KMS-11 (cell line): Measurements from ENCODE around the gene TTYH2.

Source experiments
- H2AFZ ChIP-seq: fragments of 200-600 bp; sonication (generic); 2 replicates; pipeline ENCODE4 v1.6.1; 2016; ENCODE audit warnings: antibody characterized with exemption, mixed run types, low read depth
- H3K27ac ChIP-seq: fragments of 200-600 bp; sonication (generic); 2 replicates; pipeline ENCODE4 v1.6.1; 2016; ENCODE audit warnings: mild to moderate bottlenecking, mixed run types
- H3K27me3 ChIP-seq: fragments of 200-600 bp; sonication (generic); 2 replicates; pipeline ENCODE4 v1.6.1; 2017; ENCODE audit warnings: mild to moderate bottlenecking, low read depth, mixed run types, moderate library complexity; ENCODE audit not compliant: insufficient read depth
- H3K36me3 ChIP-seq: fragments of 200-600 bp; sonication (generic); 2 replicates; pipeline ENCODE4 v1.6.1; 2017; ENCODE audit warnings: mild to moderate bottlenecking, mixed run types; ENCODE audit not compliant: insufficient read depth
- H3K4me1 ChIP-seq: fragments of 200-600 bp; sonication (generic); 2 replicates; pipeline ENCODE4 v1.6.1; 2016; ENCODE audit warnings: mild to moderate bottlenecking, low read depth, mixed run types; ENCODE audit not compliant: poor library complexity, severe bottlenecking
- H3K4me2 ChIP-seq: fragments of 200-600 bp; sonication (generic); 2 replicates; pipeline ENCODE4 v1.7.0; 2016; ENCODE audit warnings: mild to moderate bottlenecking, mixed run types
- H3K4me3 ChIP-seq: fragments of 200-600 bp; sonication (generic); IDR thresholded peaks from 2 replicates; pipeline ENCODE4 v1.6.1; 2017; ENCODE audit warnings: low read depth, low read length, mixed read lengths; ENCODE audit not compliant: insufficient read depth
- H3K79me2 ChIP-seq: fragments of 200-600 bp; sonication (generic); 2 replicates; pipeline ENCODE4 v1.6.1; 2016; ENCODE audit warnings: low read depth, mixed run types; ENCODE audit not compliant: insufficient read depth
- H3K9ac ChIP-seq: fragments of 200-600 bp; sonication (generic); 2 replicates; pipeline ENCODE4 v1.6.1; 2016; ENCODE audit warnings: mild to moderate bottlenecking, mixed run types
- H4K20me1 ChIP-seq: fragments of 200-600 bp; sonication (generic); 2 replicates; pipeline ENCODE4 v1.6.1; 2016; ENCODE audit warnings: mild to moderate bottlenecking, mixed run types; ENCODE audit not compliant: insufficient read depth
- TF ChIP-seq, protein P1 (sequence below): fragments of 200-600 bp; sonication (generic); conservative IDR thresholded peaks from 2 replicates; pipeline ENCODE4 v1.6.1; 2017; ENCODE audit warnings: low read depth, mild to moderate bottlenecking, antibody characterized with exemption, low read length, moderate library complexity, mixed read lengths

TTYH2 gene

DNA sequence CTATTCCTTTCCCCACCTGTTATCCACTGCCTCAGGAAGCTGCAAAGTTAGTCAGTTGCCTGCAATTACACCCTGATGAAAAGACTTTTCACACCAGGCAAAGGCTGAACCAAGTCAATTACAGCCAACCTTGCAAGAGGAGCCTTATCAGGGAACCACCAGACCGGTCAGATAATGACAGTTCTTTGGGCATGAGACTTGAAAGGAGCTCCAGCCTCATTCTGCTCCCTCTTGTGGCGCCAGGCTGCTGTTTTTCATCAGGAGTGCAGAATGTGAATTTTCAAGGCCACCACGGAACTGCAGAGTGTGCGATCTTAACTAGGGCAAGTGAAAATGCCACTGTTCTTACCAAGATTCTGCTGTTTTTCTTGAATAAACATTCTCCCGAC, 83.2 kb downstream of the TTYH2 start:
- Histone ChIP-seq H3K4me2 (no peak overlapping the region), H3K4me1 (no peaks in the 10 kb centered on the region), H3K79me2 (no peaks in the 10 kb centered on the region), H2AFZ (no peak overlapping the region), H4K20me1 (no peaks in the 10 kb centered on the region), H3K4me3 (no peak overlapping the region), H3K27me3 (peaks cover 50% of the 10 kb centered on the region), H3K36me3 (no peaks in the 10 kb centered on the region), H3K27ac (no peak overlapping the region), H3K9ac (no peak overlapping the region)
- TF ChIP-seq, protein P1, sequence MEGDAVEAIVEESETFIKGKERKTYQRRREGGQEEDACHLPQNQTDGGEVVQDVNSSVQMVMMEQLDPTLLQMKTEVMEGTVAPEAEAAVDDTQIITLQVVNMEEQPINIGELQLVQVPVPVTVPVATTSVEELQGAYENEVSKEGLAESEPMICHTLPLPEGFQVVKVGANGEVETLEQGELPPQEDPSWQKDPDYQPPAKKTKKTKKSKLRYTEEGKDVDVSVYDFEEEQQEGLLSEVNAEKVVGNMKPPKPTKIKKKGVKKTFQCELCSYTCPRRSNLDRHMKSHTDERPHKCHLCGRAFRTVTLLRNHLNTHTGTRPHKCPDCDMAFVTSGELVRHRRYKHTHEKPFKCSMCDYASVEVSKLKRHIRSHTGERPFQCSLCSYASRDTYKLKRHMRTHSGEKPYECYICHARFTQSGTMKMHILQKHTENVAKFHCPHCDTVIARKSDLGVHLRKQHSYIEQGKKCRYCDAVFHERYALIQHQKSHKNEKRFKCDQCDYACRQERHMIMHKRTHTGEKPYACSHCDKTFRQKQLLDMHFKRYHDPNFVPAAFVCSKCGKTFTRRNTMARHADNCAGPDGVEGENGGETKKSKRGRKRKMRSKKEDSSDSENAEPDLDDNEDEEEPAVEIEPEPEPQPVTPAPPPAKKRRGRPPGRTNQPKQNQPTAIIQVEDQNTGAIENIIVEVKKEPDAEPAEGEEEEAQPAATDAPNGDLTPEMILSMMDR = no peak

DNA sequence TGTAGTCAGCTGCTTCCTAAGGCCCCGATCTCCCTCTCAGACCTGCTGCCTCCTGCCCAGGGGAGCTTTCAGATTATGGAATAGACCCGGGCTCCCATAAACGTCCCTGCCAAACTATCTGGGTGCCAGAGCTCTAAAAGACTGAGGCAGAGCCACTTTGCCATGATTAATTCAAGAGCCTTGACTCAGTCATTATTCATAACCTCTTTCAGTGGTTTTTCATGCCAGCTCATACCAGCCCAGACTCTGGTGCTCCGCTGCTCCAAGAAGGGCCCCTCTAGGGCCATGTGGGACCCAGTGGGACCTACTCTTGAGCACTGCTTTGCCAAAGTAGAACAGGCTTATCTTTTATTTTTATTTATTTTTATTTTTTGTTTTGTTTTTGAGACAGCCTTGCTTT, 84.6 kb downstream of the TTYH2 start:
- no peaks in the 10 kb centered on the region for H3K36me3 ChIP-seq
- no peak overlapping the region for H3K9ac ChIP-seq
- no peak overlapping the region for H3K4me3 ChIP-seq
- no peaks in the 10 kb centered on the region for H3K79me2 ChIP-seq
- no peak overlapping the region for H2AFZ ChIP-seq
- no peak overlapping the region for H3K4me2 ChIP-seq
- no peaks in the 10 kb centered on the region for H3K4me1 ChIP-seq
- no peaks in the 10 kb centered on the region for H4K20me1 ChIP-seq
- H3K27me3 ChIP-seq = peaks cover 38% of the 10 kb centered on the region; the same call in 1 of the 2 replicates
- TF ChIP-seq, protein P1 = no peak
- no peak overlapping the region for H3K27ac ChIP-seq

DNA sequence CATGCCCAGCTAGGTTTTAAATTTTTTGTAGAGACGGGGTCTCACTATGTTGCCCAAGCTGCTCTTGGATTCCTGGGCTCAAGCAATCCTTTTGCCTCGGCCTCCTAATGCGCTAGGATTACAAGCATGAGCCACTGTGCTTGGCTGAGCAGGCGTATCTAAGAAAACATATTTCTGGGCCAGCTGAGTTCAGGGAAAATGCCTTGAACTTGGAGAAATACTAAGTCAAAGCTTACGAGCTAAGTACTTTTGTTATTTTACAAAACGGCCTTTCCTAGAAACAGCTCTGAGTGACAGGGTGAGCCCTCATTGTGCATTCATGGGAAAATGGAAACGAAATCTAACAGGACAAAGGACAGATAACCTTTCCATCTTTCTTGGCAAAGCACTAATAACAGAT, 85.4 kb downstream of the TTYH2 start:
- Histone ChIP-seq H2AFZ (no peak overlapping the region), H3K27ac (no peak overlapping the region), H4K20me1 (no peaks in the 10 kb centered on the region), H3K79me2 (no peaks in the 10 kb centered on the region), H3K27me3 (peaks cover 34% of the 10 kb centered on the region; the same call in 1 of the 2 replicates), H3K36me3 (no peaks in the 10 kb centered on the region), H3K4me1 (no peaks in the 10 kb centered on the region), H3K9ac (no peak overlapping the region), H3K4me2 (no peak overlapping the region), H3K4me3 (no peak overlapping the region)
- TF ChIP-seq, protein P1 = no peak

DNA sequence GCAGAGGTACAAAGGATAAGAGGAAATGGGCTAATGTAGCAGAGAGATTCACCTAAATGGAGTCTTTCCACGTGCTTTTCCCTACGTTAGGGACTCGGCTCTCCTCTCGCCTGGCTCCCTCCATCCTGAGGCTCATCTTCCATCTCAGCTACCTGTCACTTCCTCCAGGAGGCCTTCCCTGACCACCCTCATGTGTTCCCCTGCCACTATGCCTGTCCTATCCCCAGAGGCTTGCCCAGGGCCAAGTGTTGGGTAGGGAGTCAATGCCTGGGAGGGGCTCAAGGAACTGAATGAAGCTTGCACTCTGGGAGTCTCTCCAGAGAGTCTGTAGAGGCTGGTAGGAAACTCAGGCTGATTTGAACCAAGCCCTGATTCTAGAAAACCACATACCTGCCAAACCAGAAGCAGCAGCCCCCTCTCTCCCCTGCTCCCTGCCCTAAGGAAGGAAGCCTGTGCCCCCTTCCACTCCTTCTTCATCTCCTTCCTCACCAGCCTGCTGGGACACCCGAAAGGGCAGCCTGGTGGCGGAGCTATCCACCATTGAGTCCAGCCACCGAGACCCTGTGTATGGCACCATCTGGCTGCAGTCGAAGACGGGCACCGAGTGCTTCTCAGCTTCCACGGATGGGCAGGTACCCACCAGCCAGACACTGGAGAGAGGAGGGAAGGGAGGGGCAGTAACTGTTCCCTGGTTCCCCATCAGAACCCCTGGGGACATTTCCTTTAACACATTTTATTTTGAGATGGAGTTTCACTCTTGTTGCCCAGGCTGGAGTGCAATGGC, 86.0 kb downstream of the TTYH2 start:
- no peak overlapping the region for H3K27ac ChIP-seq
- H3K36me3 ChIP-seq = no peaks in the 10 kb centered on the region
- H3K4me3 ChIP-seq = no peak overlapping the region
- H3K27me3 ChIP-seq = peaks cover 30% of the 10 kb centered on the region; the same call in 1 of the 2 replicates
- no peaks in the 10 kb centered on the region for H3K4me1 ChIP-seq
- H4K20me1 ChIP-seq = no peaks in the 10 kb centered on the region
- H3K9ac ChIP-seq = no peak overlapping the region
- no peak overlapping the region for H3K4me2 ChIP-seq
- H2AFZ ChIP-seq = no peak overlapping the region
- no peaks in the 10 kb centered on the region for H3K79me2 ChIP-seq
- TF ChIP-seq, protein P1 = no peak
